EH (cell line): Measurements from ENCODE around the gene MFSD11.
"Not testable (repeated sequence)": the region's sequence is repeated elsewhere in the genome, so short reads cannot be mapped to it uniquely, and the experiment has no call there.

Experiments
- DNase-seq: peaks from one replicate; pipeline ENCODE4 v3.0.0-alpha.2; 2015; ENCODE audit warnings: low read depth

Gene MFSD11

DNA sequence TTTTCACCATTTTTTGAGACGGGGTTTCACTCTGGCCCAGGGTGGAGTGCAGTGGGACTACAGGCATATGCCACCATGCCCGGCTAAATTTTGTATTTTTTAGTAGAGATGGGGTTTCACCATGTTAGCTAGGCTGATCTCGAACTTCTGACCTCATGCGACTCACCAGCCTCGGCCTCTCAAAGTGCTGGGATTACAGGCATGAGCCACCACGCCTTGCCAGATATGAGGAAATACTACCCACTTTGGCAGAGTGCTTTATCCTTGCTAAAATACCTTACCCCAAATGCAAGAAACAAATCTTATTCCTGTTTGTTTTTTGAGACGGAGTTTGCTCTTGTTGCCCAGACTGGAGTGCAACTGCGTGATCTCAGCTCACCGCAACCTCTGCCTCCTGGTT, 67.4 kb downstream of the MFSD11 start:
- peak; percentile 62 for DNase-seq

DNA sequence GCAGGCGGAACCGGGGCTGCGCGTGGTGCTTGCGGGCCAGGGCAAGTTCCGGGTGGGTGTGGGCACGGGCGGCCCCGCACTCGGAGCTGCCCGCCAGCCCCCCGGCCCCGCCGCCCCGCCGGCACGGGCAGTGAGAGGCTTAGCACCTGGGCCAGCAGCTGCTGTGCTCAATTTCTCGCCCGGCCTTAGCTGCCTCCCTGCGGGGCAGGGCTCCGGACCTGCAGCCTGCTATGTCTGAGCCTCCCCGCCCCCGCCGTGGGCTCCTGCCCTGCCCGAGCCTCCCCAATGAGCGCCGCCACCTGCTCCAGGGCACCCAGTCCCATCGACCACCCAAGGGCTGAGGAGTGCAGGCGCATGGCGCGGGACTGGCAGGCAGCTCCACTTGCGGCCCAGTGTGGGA, 68.2 kb downstream of the MFSD11 start:
- DNase-seq, result not testable (repeated sequence)

DNA sequence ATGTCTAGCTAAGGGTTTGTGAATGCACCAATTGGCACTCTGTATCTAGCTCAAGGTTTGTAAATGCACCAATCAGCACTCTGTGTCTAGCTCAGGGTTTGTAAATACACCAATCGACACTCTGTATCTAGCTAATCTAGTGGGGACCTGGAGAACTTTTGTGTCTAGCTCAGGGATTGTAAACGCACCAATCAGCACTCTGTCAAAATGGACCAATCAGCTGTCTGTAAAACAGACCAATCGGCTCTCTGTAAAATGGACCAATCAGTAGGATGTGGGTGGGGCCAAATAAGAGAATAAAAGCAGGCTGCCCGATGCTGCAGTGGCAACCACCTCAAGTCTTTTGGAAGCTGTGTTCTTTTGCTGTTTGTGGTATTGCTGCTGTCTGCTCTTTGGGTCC, 68.8 kb downstream of the MFSD11 start:
- not testable (repeated sequence) for DNase-seq

DNA sequence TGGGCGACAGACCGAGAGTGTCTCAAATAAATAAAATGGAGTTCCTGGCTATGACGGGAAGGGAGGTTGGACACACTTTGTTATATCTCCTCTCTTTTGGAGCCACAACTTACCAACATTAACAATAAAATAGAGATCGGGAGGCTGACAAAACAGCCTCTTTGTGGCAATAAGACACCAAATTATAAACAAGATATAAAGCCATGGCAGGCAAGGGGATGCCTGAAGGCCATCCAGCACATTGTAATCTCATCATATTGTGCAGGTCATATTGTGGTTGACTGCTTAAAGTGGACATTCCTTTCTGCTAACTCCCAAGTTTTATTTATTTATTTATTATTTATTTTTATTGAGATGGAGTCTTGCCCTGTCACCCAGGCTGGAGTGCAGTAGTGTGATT, 70.4 kb downstream of the MFSD11 start:
- no peak for DNase-seq

DNA sequence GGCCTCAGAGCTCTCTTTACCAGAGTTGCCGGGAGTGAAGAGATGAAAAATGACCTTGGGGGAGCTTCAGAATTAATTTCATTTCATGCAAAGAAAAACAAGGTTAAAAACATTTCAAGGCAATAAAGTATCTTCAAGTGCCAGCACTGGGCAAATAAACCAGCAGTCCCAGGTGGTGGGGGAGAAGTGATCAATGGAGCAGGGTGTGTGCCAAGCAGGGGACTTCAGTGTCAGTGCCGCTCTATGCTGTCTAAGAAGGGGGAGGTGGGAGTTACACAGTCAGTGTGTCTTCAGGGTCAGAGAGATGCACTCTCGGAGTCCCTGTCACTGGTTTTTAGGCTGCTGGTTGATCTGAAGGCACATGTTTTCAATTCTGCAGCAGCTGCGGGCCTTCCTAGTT, 73.0 kb downstream of the MFSD11 start:
- no peak for DNase-seq

DNA sequence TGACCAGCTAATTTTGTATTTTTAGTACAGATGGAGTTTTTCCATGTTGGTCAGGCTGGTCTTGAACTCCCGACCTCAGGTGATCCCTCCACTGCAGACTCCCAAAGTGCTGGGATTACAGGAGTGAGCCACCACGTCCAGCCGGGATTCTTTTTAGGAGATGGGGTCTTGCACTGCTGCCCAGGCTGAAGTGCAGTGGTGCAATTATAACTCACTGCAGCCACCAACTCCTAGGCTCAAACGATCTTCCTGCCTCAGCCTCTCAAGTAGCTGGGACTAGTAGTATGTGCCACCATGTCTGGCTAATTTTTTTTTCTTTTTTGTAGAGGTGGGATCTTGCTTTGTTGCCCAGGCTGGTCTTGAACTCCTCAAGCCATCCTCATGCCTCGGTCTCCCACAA, 73.9 kb downstream of the MFSD11 start:
- no peak for DNase-seq

DNA sequence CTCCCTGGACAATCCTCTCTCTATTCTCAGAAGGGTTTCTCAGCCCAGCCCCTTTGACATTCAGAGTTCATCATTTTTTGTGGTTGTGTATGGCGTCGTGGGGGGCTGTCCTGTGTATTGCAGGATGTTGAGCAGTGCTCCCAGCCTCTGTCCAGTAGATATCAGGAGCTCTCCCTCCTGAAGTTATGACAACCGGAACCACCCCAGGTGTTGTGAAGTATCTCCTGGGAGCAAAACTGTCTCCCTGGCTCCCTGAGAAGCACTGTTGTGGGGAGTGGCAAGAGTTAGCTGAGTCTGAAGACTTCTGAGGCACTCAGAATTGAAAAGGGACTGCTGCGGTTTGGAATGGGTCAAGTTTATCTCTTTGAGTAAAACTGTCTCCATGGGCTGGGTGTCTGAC, 74.3 kb downstream of the MFSD11 start:
- no peak for DNase-seq

DNA sequence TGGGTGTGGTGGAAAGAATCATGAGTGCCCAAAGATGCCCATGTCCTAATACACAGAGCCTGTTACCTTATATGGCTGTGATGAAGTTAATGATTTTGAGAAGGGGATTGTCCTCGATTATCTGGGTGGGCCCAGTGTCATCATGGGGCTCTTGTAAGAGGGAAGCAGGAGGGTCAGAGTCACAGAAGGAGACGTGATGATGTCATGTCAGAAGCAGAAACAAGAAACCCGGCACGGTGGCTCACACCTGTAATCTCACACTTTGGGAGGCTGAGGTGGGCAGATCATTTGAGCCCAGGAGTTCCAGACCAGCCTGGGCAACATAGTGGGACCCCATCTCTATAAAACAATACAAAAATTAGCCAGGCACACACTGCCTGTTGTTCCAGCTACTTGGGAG, 75.0 kb downstream of the MFSD11 start:
- no peak for DNase-seq

DNA sequence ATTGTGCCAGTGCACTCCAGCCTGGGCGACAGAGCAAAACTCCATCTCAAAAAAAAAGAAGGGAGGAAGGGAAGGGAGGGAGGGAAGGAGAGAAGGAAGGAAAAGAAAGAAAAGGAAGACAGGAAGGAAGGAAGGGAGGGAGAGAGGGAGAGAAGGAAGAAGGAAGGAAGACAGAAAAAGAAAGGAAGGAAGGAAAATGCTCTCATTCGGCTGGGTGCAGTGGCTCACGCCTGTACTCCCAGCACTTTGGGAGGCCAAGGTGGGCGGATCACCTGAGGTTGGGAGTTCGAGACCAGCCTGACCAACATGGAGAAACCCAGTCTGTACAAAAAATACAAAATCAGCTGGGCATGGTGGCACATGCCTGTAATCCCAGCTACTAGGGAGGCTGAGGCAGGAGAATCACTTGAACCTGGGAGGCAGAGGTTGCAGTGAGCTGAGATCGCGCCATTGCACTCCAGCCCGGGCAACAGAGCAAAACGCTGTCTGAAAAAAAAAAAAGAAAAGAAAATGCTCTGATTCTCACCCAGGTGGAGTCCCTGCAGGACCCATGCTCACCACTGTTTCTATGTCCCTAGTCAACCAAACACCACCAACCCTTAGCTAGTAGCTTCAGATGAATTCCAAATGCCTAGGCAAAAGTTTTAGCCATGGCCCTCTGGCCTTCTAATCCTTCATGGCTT, 78.1 kb downstream of the MFSD11 start:
- not testable (repeated sequence) for DNase-seq

DNA sequence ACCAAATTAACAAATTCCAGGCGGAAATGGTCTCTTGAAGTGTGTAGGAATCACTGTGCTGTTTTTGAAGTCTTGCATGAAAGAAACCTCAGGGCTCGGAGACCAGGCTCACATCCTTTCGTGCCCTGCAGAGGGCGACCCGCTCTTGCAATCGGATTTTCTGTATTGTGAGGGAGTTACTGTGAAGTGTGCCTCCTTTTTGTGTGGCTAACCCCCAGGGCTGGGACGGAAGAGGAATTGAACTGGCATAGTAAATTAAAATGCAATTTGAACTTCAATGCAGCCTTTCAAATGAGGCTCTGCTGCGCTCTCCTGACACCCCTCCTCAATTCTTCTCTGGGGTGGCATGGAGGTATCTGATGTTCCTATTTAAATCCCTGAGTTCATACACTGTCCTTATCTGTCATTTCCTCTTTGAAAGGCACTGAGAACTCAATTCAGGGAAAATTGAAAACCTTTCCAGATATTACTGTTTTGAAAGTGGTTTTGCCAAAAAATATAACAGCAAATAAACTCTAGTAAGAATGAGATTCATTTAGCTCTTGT, 78.7 kb downstream of the MFSD11 start:
- DNase-seq, result peak; percentile 60

DNA sequence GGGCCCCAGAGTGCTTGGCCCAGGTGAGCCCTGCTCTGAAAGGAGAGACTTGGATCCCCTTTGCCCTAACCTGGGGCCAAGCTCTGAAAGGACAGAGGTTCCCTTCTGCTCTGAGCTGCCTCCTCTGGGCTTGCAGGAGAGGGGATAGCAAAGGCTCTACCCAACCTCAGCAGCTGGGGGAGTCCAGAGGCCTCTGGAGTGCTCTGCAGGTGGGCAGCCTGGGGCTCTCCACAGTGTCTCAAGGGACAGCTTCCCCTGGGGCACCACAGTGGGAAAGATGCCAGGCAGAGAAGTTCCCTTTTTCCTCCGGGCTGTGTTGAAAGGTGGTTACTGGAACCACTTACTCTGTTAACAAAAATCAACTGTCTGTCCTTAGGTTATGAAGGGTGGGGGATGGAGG, 82.1 kb downstream of the MFSD11 start:
- no peak for DNase-seq

DNA sequence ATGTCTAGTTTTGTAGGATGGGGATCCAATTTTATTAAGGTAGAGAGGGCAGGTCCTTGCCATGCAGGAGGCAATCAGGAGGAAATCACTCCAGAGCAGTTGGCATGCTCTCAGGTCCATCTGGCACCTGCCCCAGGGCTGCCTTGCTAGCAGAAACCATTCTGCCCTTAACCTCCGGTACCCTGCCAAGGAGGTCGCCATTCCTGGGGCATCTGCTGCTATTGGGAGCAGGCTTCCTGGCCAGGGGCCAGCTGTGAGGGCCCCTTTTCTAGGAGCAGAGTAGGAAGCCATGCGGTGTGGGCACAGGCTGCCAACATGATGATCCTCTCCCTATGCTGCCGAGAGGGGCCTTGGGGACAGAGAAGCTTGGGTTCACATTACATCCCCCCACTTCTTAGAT, 82.6 kb downstream of the MFSD11 start:
- no peak for DNase-seq

DNA sequence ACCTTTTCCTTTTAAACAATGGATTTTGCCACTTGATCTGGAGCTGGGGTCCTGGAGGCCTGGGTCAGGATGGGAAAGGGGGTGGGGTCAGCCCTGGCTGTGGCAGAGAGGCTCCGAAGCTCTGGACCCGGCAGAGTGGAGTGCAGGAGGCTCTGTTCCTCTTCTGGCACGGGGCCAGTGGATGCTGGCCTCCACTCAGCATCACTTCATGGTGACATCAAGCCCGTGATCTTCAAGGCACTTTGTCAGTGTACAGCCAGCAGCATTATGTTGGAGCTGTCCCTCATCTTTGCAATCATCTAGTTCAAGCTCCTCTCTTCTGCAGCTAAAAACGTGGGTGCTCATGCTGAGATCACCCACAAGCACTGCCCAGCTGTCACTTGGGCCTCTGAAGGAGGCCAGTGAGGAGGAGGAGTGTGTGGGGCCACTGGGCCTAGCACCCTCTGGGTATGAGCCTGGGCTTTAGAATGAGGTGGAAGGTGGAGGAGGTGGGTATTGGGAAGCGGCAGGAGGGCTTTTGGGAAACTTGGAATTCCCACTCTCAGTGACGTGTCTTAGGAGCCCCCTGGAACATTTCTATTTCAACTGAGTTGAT, 84.4 kb downstream of the MFSD11 start:
- no peak for DNase-seq

DNA sequence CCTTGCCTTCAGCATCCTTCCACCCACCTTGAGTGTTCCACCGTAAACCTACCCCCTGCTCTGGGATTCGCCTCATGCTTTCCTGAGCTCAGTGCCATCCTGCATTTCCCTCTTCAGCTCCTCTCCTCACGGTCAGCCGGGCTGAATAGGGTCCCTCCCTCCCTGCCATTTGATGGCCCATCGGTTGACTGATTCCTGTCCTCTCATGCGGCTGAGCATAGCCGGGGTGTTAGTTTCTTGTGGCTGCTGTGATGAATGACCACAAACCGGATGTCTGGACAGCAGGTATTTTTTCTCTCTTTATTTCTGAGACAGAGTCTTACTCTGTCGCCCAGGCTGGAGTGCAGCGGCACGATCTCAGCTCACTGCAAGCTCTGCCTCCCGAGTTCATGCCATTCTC, 86.2 kb downstream of the MFSD11 start:
- DNase-seq, result no peak

DNA sequence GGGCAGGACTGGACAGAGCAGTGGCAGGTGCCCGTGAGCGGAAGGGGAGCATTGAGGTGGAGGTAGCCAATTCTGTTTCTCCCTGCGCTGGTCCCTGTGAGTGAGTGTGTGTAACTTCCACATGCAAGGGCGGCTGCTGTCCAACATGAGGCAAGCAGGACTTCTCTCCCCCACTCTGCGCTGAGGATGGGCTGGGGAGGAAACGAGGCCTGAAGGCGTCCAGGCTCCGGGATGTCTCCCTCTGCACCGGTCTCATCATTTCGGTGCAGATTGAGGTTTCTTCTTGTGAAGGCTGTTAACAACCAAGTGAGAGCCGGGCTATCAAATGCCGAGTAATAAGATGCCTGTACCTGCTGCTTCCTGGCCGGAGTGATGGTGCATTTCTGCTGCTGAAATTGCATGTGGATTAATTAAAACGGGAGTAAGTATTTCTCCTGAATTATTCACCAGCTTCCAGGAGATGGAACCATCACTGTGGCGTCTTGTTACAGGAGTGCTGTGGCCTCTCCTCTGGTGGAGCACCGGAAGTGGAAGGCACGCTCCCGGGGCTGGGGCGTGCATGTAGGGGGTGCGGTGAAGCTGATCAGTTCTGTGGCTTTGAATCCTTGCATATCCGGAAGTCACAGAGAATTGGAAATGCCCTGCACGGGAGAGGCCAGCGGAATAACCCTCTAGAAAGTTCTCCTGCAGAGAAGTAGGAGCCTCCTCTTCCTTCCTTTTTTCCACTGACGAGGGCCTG, 88.6 kb downstream of the MFSD11 start:
- DNase-seq, result no peak

DNA sequence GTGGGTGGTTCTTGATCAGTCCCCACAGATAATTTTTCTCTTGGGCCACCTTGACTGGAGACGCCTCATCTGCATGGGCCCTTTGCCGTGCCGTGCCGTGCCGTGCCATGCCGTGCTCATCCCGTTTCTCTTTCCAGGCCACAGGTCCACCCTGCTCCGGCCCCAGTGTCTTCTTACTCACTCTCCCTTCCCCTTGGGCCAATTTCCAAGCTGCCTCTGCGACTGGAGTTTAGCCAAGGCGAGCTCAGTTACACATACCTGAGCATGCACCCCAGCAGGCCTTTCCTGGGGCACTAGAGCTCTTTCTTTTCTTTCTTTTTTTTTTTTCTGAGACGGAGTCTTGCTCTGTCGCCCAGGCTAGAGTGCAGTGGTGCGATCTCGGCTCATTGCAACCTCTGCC, 89.8 kb downstream of the MFSD11 start:
- no peak for DNase-seq
